ENCODE results near the gene RNF166. TPM values are rescaled to one million over a fixed set of nuclear protein-coding genes. Genes with fewer than 3 reads are reported as not detected.
A peak's percentile ranks its signal among the peaks of the same experiment; 100 is the strongest.

The RNF166 gene
- total RNA-seq, 1 donor from 2014 or later = 17.1 TPM

- intact Hi-C loops (cut with DNase I) = loop anchor here (5.0 kb wide), 2 partner anchors 427 to 477 kb away; partner anchors contain the start of gene ZNF778
- no peak for DNase-seq (ENCODE audit: low spot score)
Measured at GRCh38 chr16:88740727-88741055, 34.5 kb upstream of the RNF166 start.

DNA sequence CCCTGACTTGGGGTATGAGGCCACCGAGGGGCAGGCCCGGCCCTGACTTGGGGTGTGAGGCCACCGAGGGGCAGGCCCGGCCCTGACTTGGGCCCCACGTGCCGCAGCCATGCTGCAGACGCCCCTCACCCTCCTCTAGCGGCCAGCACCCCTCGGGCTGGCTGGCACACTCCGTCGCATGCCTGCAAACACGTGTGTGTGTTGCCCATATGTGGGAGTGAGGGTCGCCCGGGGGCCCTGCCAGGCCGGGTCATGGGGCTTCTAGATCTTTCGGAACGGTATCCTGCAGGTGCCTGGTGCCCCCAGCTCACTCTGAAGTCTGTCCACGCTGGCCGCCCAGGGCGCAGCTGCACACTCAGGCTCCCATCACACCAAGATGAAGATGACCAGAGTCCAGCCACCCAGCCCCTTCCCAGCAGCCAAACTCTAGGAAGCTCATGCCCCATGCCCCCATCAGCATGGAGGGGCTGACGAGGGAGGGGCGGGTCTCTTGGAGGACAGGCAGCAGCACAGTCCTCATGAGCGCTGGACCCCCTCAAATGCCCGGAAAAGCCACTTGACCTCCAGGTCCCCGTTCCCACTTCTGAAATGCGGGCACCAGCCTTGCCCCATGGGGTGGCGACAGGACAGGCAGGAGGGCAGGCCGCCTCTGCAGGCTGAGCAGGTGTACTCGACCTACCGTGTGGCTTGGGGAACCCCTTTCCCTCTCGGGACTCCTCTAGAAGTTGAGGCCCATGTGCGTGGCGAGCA lies 33.9 kb upstream of the RNF166 start:
- intact Hi-C loops (cut with DNase I) = loop anchor here (5.0 kb wide), 2 partner anchors 427 to 477 kb away; partner anchors contain the start of gene ZNF778

DNA sequence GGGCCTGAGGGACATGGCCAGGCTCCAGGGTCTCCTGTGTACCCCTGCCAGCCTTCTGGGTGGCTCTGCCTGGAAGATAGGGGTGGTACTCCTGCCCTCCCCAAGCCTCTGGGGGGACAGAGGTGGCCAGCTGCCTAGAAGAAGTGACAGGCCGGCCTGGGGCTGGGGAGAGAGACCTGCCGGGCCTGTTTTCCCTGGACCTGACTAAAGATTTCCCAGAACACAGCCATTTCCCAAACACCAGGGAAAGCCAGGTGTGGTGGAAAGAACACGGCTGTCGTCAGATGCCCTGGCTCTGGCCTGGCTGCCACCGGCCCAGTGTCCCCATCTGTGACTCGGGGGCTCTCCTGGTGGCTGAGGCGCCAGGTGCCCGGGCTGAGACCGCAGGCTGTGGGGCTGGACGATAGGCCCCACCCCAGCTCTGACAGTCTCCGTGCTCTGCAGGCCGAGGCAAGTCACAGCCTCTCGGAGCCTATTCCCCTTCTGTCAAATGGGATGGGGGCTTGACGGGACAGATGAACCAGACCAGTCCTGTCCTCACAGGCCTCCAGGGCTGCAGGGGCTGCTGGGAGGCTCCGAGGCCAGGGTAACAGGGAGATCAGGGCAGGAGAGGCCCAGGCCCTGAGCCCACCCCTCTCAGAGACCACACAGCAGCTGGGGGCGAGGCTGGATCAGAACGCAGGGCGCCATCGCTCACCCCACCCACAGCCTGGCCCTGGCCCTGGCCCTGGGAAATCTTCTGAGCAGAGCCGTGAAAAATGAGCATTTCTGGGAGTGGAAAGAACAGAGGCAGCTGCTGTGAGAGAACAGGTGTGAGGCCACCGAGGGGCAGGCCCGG lies 33.1 kb upstream of the RNF166 start:
- intact Hi-C loops (cut with DNase I) = no loop called here
- no peak for DNase-seq (ENCODE audit: low spot score)

More for the DNA sequence above, 33.9 kb upstream of the RNF166 start:
- DNase-seq (ENCODE audit: low spot score) = no peak

GRCh38 chr16:88738151-88739084 lies 32.2 kb upstream of the RNF166 start:
- no peak for DNase-seq (ENCODE audit: low spot score)
- intact Hi-C loops (cut with DNase I) = no loop called here

- peak; percentile 88 for DNase-seq (ENCODE audit: low spot score)
- intact Hi-C loops (cut with DNase I) = no loop called here
Measured at GRCh38 chr16:88737298-88738150, 31.3 kb upstream of the RNF166 start.

DNA sequence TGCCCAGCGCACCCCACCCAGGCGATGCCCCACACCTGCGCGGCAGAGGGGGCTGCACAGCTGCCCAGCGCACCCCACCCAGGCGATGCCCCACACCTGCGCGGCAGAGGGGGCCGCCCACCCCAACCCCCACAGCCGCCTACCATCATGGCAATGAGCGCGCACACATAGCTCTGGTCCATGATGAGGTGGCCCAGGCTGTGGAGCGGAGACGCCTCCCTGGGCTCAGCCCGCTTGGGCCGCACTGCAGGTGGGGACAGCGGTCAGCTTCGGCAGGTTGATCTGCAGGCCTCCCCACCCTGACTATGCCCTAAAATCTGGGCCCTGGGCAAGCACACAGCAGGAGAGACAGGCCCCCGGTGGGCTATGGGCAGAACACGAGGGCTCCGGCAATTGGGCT lies 30.3 kb upstream of the RNF166 start:
- DNase-seq (ENCODE audit: low spot score) = no peak
- intact Hi-C loops (cut with DNase I) = no loop called here

DNA sequence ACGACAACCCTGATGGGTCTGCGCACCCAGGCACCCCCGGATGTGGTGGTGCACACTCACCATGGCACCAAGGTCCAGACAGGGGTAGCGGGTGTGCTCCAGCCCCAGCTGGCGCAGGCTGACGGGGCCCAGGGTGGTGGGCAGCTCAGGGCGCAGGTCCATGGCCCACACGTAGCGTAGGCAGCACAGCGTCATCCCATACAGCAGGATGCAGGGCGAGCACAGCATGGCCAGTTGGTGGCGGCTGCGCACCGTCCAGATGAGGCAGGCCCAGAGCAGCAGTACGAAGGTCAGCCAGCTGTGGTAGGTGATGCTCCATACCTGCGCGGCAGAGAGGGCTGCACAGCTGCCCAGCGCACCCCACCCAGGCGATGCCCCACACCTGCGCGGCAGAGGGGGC lies 29.9 kb upstream of the RNF166 start:
- no peak for DNase-seq (ENCODE audit: low spot score)
- intact Hi-C loops (cut with DNase I) = no loop called here

- DNase-seq (ENCODE audit: low spot score) = no peak
- intact Hi-C loops (cut with DNase I) = no loop called here
Measured at GRCh38 chr16:88735616-88736015, 29.4 kb upstream of the RNF166 start.

DNA sequence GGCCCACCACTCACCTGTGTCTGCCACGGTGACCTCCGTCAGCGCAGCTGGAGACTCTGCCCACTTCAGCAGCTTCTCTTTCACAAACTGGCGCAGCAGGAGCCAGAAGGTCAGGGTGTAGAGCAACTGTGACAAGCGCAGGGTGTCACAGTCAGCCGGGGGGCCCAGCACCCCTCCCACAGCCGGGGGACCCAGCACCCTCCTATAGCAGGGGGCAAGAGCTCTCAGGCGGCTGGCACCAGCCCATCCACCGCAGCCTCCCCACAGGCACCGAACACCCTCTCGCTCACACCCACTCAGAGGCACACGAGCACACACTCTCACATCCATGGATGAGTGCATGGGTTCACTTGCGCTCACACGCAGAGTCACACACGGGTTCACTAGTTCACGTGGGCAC lies 28.9 kb upstream of the RNF166 start:
- DNase-seq (ENCODE audit: low spot score) = no peak
- intact Hi-C loops (cut with DNase I) = no loop called here

DNA sequence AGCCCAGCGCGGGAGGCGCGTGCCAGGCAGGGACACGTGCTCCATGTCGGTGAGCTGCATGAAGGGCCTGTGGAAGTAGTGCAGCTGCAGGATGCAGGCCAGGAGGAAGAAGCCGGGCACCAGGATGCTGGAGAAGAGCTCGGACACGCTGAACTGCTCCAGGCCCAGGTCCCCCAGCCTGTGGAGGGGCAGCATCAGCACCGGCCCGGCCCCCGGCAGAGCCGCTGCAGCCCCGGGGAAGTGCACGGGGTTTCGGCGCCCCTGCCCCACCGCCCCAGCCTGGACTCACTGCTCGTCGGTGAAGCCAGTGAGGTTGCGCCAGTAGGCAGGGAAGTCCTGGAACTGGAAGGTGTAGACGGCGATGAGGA lies 28.1 kb upstream of the RNF166 start:
- intact Hi-C loops (cut with DNase I) = no loop called here
- DNase-seq (ENCODE audit: low spot score) = no peak

DNA sequence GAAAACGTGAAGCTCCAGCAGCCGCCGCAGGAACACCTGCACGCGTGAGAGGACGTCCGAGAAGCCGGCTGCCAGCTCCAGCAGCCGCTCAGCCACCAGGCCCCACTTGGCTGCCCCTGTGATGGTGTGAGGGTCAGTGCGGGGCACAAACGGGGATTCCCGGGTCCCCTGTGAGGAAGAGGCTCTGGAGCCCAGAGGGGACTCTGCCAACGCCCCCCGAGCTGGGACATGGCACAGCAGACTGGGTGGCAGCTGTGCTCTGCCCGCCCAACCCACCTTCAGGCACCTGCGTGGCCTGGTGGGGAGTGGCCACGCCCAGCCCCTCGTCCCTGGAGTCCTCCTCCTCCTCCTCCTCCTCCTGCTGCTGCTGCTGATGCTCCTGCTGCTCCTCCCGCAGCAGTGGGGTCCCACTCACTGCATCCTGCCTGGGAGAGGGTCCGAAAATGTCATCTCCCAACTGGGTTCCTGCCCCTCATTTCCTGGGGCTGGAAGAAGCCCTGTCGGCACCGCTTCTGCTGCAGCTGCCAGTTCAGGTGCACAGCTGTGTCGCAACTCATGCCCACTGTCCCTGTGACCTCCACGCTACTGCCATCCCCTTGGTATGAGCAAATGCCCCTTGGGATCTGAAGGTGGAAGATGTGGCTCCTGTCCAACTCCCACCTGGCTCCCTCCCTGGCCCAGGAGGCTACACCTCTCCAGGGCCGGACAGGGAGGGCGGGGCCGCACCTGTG lies 27.6 kb upstream of the RNF166 start:
- intact Hi-C loops (cut with DNase I) = no loop called here

GRCh38 chr16:88732961-88733294 lies 26.7 kb upstream of the RNF166 start:
- intact Hi-C loops (cut with DNase I) = no loop called here
- no peak for DNase-seq (ENCODE audit: low spot score)

More for the DNA sequence above, 27.6 kb upstream of the RNF166 start:
- no peak for DNase-seq (ENCODE audit: low spot score)

GRCh38 chr16:88732172-88732960 lies 26.2 kb upstream of the RNF166 start:
- intact Hi-C loops (cut with DNase I) = no loop called here
- no peak for DNase-seq (ENCODE audit: low spot score)

DNA sequence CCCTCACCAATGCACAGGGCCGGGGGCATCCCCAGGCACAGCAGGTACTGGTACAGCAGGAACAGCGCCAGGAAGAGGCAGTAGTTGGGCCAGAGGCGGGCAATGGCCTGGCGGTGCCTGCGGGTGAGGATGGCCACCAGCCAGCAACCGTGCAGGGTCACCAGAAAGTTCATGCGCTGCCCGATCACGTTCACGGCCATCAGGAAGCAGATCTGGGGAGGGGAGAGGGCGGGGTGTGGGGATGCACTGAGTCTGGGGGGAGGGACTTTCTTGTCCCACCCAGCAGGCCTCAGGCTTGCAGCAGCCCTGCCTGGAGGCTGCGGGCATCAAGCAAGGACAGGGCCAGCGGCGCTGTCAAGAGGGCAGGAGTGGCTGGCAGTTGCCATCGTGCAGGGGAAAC lies 25.5 kb upstream of the RNF166 start:
- intact Hi-C loops (cut with DNase I) = no loop called here

GRCh38 chr16:88730632-88731607 lies 24.7 kb upstream of the RNF166 start:
- intact Hi-C loops (cut with DNase I) = no loop called here
- no peak for DNase-seq (ENCODE audit: low spot score)

More for the DNA sequence above, 25.5 kb upstream of the RNF166 start:
- DNase-seq (ENCODE audit: low spot score) = no peak

DNA sequence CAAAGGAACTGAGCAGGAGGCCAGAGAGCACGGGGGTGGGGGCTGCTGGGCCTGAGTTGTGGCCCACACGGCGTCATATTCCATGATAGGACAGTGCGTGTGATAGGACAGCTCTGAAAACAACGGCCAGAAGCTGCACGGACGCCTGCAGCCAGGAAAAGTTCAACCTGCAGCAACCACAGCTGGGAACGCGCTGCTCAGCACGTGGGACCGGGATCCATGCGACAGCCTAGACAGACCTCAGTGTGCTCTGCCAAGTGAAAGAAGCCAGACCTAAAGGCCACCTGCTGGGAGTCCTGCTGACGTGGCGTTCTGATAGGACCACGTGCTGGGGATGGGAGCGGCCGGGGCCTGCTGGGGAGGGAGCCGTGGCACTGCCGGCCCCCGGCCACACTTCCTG lies 21.7 kb upstream of the RNF166 start:
- intact Hi-C loops (cut with DNase I) = no loop called here
- no peak for DNase-seq (ENCODE audit: low spot score)

- intact Hi-C loops (cut with DNase I) = no loop called here
- DNase-seq (ENCODE audit: low spot score) = no peak
Measured at GRCh38 chr16:88726981-88727380, 20.8 kb upstream of the RNF166 start.
